ENCODE data around the gene NUDT16. TPM values are rescaled to one million over a fixed set of nuclear protein-coding genes. Genes with fewer than 3 reads are reported as not detected.

The NUDT16 gene
- total and polyA plus RNA-seq, 9 of the 15 experiments (the other 6 are each of a cell fraction or from before 2014, with no cell fraction given) = 1.5 to 11.4 (median 7.6) TPM

GRCh38 chr3:131350506-131350905, 31.1 kb upstream of the NUDT16 start (continued):
- TF ChIP-seq PRDM10 (IDR thresholded peaks at IDR 0.05; ENCODE audit: partially characterized antibody) (no peak), POLR3A (IDR thresholded peaks at IDR 0.05; ENCODE audit: borderline replicate concordance, extremely low read depth, insufficient read depth, insufficient read length) (no peak), ZNF764 (CRISPR knock-in tag; IDR thresholded peaks at IDR 0.05; ENCODE audit: low read depth) (no peak), RNF2 (IDR thresholded peaks at IDR 0.05) (no peak), VEZF1 (CRISPR knock-in tag; IDR thresholded peaks at IDR 0.05) (no peak), PHF8 (IDR thresholded peaks at IDR 0.05; ENCODE audit: borderline replicate concordance, low read length) (no peak)

Measured in K562 (cell line).